HG02840 (cell line): ENCODE measurements around the gene NUTM2G.
"Not testable (repeated sequence)": the region's sequence is repeated elsewhere in the genome, so short reads cannot be mapped to it uniquely, and the experiment has no call there.

Source experiments
- ATAC-seq: cut with Tn5 transposase; IDR thresholded peaks from one replicate; pipeline ENCODE4 v1.9.1; 2021; ENCODE audit warnings: mild to moderate bottlenecking, moderate library complexity, moderate number of reproducible peaks; ENCODE audit not compliant: unreplicated experiment, low FRiP score

The NUTM2G gene

DNA sequence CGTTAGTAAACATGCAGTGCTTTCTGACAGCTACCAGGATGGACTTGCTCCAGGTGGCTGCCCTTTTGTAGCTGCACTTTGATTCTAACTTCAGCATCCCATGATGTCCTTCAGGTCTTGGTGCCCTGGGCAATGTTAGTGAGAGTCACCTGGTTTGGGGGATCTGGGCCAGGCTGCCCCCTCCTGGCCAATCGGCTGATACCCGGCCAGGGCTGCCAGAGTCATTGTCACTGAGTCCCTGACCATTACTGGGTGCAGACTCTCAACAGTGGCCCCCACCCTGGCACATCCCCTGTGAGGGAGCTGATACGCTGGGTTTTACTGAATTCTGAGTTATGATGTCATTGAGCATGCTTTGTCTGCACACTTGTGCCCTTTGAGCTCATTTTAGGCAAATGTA lies 13.5 kb downstream of the NUTM2G start:
- ATAC-seq: not testable (repeated sequence)

GRCh38 chr9:96949346-96949745 lies 20.7 kb downstream of the NUTM2G start:
- not testable (repeated sequence) for ATAC-seq

- not testable (repeated sequence) for ATAC-seq
Observed at GRCh38 chr9:96950539-96950938, 21.9 kb downstream of the NUTM2G start.

DNA sequence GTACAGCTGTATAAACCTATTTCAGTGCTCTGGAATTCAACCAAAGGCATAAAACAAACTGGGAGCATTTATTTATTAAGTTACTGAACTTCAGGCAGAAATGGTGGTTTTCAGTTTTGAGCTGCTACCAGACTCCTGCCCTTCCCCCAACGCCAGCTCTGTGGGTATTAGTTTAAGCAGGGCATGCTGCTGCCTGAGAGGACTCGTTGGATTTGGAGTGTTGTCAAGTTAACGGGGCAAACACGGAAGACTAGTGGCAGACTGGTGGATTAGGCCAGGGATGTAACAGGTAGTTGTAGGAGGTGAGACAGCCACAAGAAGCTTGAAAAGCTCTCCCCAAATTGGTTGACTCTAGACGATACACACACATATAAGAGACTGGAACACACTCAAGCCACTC lies 38.9 kb downstream of the NUTM2G start:
- ATAC-seq: not testable (repeated sequence)

DNA sequence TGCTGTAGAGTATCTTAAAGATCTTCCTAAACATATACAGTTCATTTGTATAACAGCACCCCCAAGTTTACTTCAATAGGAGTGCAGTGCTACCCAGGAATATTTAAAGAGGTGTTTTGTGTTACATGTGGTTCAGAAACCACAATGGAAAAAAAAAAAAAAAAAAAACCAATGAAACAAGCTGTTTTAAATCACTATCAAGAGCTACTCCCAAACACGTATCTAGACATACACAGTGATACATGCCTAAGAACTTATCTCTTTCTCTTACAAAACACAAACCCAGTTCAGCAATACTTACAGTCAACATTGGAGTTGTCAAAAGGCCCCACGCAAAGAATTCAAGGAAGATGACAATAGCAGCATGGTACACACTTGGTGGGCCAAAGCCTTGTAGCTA lies 43.9 kb downstream of the NUTM2G start:
- not testable (repeated sequence) for ATAC-seq

DNA sequence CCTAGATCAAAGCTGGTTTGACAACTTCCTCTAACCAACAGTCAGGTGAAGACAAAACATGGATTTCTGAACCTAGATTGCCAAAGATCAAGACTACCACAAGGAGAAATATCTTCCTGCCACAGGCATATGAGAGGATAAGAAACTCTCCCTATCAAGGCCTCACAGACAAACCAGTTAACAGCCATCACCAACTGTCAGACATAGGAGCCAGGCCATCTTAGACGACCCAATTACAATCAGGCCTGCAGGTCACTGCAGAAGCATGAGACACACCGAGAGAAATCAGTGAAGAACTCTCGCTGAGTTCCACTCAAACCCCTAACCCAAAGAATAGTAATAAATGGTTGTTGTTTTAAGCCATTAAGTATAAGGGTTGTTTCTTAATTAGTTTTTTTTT lies 45.4 kb downstream of the NUTM2G start:
- ATAC-seq: not testable (repeated sequence)

- ATAC-seq: not testable (repeated sequence)
Observed at GRCh38 chr9:96983496-96984122, 55.0 kb downstream of the NUTM2G start.

GRCh38 chr9:96984139-96984538 lies 55.5 kb downstream of the NUTM2G start:
- ATAC-seq: not testable (repeated sequence)

- not testable (repeated sequence) for ATAC-seq
Observed at GRCh38 chr9:96984887-96985286, 56.2 kb downstream of the NUTM2G start.
